ENCODE data around the gene ASTL. TPM values are rescaled to one million over a fixed set of nuclear protein-coding genes. Genes with fewer than 3 reads are reported as not detected.
A peak's percentile ranks its signal among the peaks of the same experiment; 100 is the strongest.

The ASTL gene
- total RNA-seq, 1 donor from 2014 or later, result not detected

DNA sequence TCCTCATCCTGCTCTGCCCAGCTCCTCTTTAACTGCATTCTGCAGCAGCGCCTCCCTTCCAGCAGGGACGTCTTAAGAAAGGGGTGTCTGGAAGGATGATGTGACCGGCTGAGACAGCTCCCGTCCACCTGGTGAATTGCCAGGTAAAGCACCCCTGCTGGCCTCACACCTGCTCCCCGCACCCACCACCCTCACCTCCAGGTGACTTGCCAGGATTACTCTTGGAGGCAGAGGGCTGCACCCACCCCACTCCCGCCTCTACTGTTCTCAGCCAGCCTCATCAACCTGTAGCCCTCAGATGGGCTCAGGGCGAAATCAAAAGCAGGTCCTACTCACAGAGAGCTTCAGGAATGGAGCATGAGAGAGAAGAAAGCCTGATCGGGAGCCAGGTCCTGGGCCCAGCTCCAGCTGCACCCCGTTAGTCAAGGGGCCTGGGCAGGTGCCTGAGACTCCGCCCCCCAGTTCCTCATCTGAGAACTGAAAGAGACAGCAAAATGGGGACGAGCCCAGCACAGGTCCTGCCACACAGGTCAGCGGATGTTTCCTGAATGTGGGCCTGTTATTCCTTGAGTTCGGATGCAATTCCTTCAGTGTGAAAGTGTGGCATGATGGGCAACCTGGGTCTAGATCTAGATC is 27.6 kb downstream of the ASTL start:
- no peak overlapping the region for H3K4me3 ChIP-seq
- H2AFZ ChIP-seq (replicated peaks), result no peak overlapping the region
- H3K27ac ChIP-seq, result no peak overlapping the region
- H3K79me2 ChIP-seq (ENCODE audit: low read depth), result no peaks in the 10 kb centered on the region
- TF ChIP-seq EZH2 (IDR thresholded peaks at IDR 0.05) (no peak), EZH2phosphoT487 (IDR thresholded peaks at IDR 0.05) (no peak)
- TF ChIP-seq, protein P1, sequence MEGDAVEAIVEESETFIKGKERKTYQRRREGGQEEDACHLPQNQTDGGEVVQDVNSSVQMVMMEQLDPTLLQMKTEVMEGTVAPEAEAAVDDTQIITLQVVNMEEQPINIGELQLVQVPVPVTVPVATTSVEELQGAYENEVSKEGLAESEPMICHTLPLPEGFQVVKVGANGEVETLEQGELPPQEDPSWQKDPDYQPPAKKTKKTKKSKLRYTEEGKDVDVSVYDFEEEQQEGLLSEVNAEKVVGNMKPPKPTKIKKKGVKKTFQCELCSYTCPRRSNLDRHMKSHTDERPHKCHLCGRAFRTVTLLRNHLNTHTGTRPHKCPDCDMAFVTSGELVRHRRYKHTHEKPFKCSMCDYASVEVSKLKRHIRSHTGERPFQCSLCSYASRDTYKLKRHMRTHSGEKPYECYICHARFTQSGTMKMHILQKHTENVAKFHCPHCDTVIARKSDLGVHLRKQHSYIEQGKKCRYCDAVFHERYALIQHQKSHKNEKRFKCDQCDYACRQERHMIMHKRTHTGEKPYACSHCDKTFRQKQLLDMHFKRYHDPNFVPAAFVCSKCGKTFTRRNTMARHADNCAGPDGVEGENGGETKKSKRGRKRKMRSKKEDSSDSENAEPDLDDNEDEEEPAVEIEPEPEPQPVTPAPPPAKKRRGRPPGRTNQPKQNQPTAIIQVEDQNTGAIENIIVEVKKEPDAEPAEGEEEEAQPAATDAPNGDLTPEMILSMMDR (IDR thresholded peaks at IDR 0.05), result no peak
- H3K9me3 Mint-ChIP-seq, result peaks cover 3% of the 10 kb centered on the region
- peak overlapping the region; percentile 21 for H3K27ac Mint-ChIP-seq
- H4K20me1 ChIP-seq (ENCODE audit: low read depth), result no peaks in the 10 kb centered on the region
- no peak overlapping the region for H3K4me2 ChIP-seq
- peaks cover 23% of the 10 kb centered on the region for H3K4me1 Mint-ChIP-seq
- no peak overlapping the region for H3K4me3 Mint-ChIP-seq
- H3K27me3 ChIP-seq, result peaks cover 12% of the 10 kb centered on the region
- peaks cover 8% of the 10 kb centered on the region for H3F3A ChIP-seq (ENCODE audit: low read depth)
- DNase-seq (ENCODE audit: low spot score), result no peak
- no peaks in the 10 kb centered on the region for H3K9me3 ChIP-seq (ENCODE audit: low read depth)
- H3K27me3 Mint-ChIP-seq (ENCODE audit: insufficient read depth, low read depth), result peaks cover 19% of the 10 kb centered on the region
- no peaks in the 10 kb centered on the region for H3K36me3 ChIP-seq
- H3K4me1 ChIP-seq, result peaks cover 23% of the 10 kb centered on the region
- no peak overlapping the region for H3K9ac ChIP-seq
- peaks cover 5% of the 10 kb centered on the region for H3K36me3 Mint-ChIP-seq

DNA sequence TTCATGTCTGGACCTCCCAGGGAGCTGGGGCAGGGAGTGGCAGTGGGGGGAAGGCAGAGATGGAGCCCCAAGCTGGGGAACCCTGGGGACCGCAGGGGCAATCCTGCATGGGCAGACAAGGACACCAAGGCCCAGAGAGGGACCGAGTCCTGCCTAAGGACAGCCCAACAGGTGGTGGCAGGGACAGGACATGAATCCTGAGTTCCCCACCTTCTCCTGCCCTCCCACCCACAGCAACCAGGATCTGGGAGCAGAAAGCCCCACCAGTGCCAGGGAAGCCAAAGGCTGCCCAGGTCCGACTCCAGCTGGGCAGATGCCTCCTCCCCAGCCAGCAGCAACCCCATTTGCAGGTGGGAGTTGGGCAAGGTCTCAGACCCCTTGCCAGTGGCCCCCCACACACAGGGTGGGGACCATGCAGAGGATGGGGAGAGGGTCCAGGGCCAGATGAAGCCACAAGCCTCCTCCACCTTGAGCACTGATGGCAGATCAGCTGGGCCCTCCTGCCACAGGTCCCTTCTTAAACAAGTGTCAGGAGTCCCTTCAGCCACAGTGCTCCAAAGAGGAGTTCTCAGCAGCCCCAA is 28.3 kb downstream of the ASTL start:
- Histone ChIP-seq H3K36me3 (no peaks in the 10 kb centered on the region), H3K4me3 (no peak overlapping the region), H3K9me3 (ENCODE audit: low read depth) (no peaks in the 10 kb centered on the region), H3K4me2 (no peak overlapping the region), H4K20me1 (ENCODE audit: low read depth) (no peaks in the 10 kb centered on the region), H2AFZ (replicated peaks) (no peak overlapping the region), H3K27me3 (peaks cover 5% of the 10 kb centered on the region), H3K4me1 (peaks cover 23% of the 10 kb centered on the region), H3F3A (ENCODE audit: low read depth) (peaks cover 8% of the 10 kb centered on the region), H3K79me2 (ENCODE audit: low read depth) (no peaks in the 10 kb centered on the region), H3K27ac (no peak overlapping the region), H3K9ac (no peak overlapping the region)
- DNase-seq (ENCODE audit: low spot score), result no peak
- Mint-ChIP-seq H3K9me3 (peaks cover 8% of the 10 kb centered on the region), H3K27ac (no peak overlapping the region), H3K27me3 (ENCODE audit: insufficient read depth, low read depth) (peaks cover 12% of the 10 kb centered on the region), H3K36me3 (no peaks in the 10 kb centered on the region), H3K4me3 (no peak overlapping the region), H3K4me1 (peaks cover 21% of the 10 kb centered on the region)
- TF ChIP-seq EZH2 (IDR thresholded peaks at IDR 0.05) (no peak), EZH2phosphoT487 (IDR thresholded peaks at IDR 0.05) (no peak)
- TF ChIP-seq, protein P1 (IDR thresholded peaks at IDR 0.05), result no peak

DNA sequence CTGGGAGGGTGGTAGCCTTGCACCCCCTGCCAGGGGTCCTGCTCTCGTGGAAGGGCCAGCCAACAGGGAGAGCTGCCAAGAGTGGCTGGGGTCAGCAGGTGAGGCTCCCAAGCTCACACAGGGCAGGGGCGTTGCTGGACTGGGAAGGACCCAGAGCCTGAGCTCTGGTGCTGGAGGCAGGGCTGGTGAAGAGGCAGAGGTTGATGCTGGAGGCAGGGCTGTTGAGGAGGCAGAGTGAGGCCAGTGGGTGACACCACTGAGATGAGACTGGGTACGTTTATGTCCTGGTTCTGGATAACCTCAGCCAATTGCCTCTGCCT is 29.0 kb downstream of the ASTL start:
- H3K9me3 ChIP-seq (ENCODE audit: low read depth), result no peaks in the 10 kb centered on the region
- H3K4me3 Mint-ChIP-seq, result no peak overlapping the region
- peaks cover 23% of the 10 kb centered on the region for H3K4me1 ChIP-seq
- H3K4me1 Mint-ChIP-seq, result peaks cover 24% of the 10 kb centered on the region
- H3K27ac Mint-ChIP-seq, result no peak overlapping the region
- peaks cover 12% of the 10 kb centered on the region for H3K9me3 Mint-ChIP-seq
- no peaks in the 10 kb centered on the region for H3K36me3 Mint-ChIP-seq
- H3K9ac ChIP-seq, result no peak overlapping the region
- no peaks in the 10 kb centered on the region for H3K27me3 ChIP-seq
- no peak overlapping the region for H3K27ac ChIP-seq
- TF ChIP-seq EZH2 (IDR thresholded peaks at IDR 0.05), result no peak
- peak overlapping the region; percentile 66 for H3K4me2 ChIP-seq
- peaks cover 11% of the 10 kb centered on the region for H3K27me3 Mint-ChIP-seq (ENCODE audit: insufficient read depth, low read depth)
- H3K4me3 ChIP-seq, result no peak overlapping the region
- H3K79me2 ChIP-seq (ENCODE audit: low read depth), result no peaks in the 10 kb centered on the region
- H2AFZ ChIP-seq (replicated peaks), result peak overlapping the region; percentile 88
- H3F3A ChIP-seq (ENCODE audit: low read depth), result peaks cover 8% of the 10 kb centered on the region
- no peak for DNase-seq (ENCODE audit: low spot score)
- H4K20me1 ChIP-seq (ENCODE audit: low read depth), result no peaks in the 10 kb centered on the region
- H3K36me3 ChIP-seq, result no peaks in the 10 kb centered on the region

Measured in neural progenitor cell (in vitro differentiated cells).